ENCODE results near the gene PLXNA2.

The PLXNA2 gene

GRCh38 chr1:208265122-208265469, 20.9 kb upstream of the PLXNA2 start:
- no peaks in the 10 kb centered on the region for H3K36me3 ChIP-seq (ENCODE audit: control insufficient read depth, insufficient read depth, low read length)
- H3K27ac ChIP-seq (ENCODE audit: low read depth, low read length), result no peak overlapping the region
- H3K4me1 ChIP-seq (ENCODE audit: control insufficient read depth, insufficient read depth, low read length), result peaks cover 20% of the 10 kb centered on the region; the same call in 1 of the 2 replicates
- no peak overlapping the region for H3K9ac ChIP-seq (ENCODE audit: low read length)
- H3K9me3 ChIP-seq (ENCODE audit: control insufficient read depth, insufficient read depth, low read depth, low read length), result 0 out of 2 replicates have a peak, but pooled peaks cover 6% of the 10 kb centered on the region
- 0 out of 2 replicates have a peak, but pooled peaks cover 4% of the 10 kb centered on the region for H3K27me3 ChIP-seq (ENCODE audit: control insufficient read depth, insufficient read depth, low read length)
- H3K4me3 ChIP-seq (ENCODE audit: low read depth, low read length), result no peak overlapping the region

- H3K4me3 ChIP-seq (ENCODE audit: low read depth, low read length), result no peak overlapping the region
- H3K27ac ChIP-seq (ENCODE audit: low read depth, low read length), result no peak overlapping the region
- peaks cover 15% of the 10 kb centered on the region; the same call in 1 of the 2 replicates for H3K4me1 ChIP-seq (ENCODE audit: control insufficient read depth, insufficient read depth, low read length)
- H3K9ac ChIP-seq (ENCODE audit: low read length), result no peak overlapping the region
- H3K36me3 ChIP-seq (ENCODE audit: control insufficient read depth, insufficient read depth, low read length), result no peaks in the 10 kb centered on the region
- 0 out of 2 replicates have a peak, but pooled peaks cover 6% of the 10 kb centered on the region for H3K9me3 ChIP-seq (ENCODE audit: control insufficient read depth, insufficient read depth, low read depth, low read length)
- 0 out of 2 replicates have a peak, but pooled peaks cover 4% of the 10 kb centered on the region for H3K27me3 ChIP-seq (ENCODE audit: control insufficient read depth, insufficient read depth, low read length)
These were observed 20.4 kb upstream of the PLXNA2 start for GRCh38 chr1:208264469-208265121.

GRCh38 chr1:208261874-208262273, 17.7 kb upstream of the PLXNA2 start:
- no peak overlapping the region for H3K27ac ChIP-seq (ENCODE audit: low read depth, low read length)
- no peaks in the 10 kb centered on the region for H3K36me3 ChIP-seq (ENCODE audit: control insufficient read depth, insufficient read depth, low read length)
- H3K9ac ChIP-seq (ENCODE audit: low read length), result no peak overlapping the region
- peaks cover under 1% of the 10 kb centered on the region; the same call in 1 of the 2 replicates for H3K27me3 ChIP-seq (ENCODE audit: control insufficient read depth, insufficient read depth, low read length)
- no peak overlapping the region for H3K4me3 ChIP-seq (ENCODE audit: low read depth, low read length)
- 0 out of 2 replicates have a peak, but pooled peaks cover 6% of the 10 kb centered on the region for H3K9me3 ChIP-seq (ENCODE audit: control insufficient read depth, insufficient read depth, low read depth, low read length)
- peaks cover 5% of the 10 kb centered on the region; the same call in 1 of the 2 replicates for H3K4me1 ChIP-seq (ENCODE audit: control insufficient read depth, insufficient read depth, low read length)

GRCh38 chr1:208258277-208258676, 14.1 kb upstream of the PLXNA2 start:
- Histone ChIP-seq H3K9ac (ENCODE audit: low read length) (no peak overlapping the region), H3K4me1 (ENCODE audit: control insufficient read depth, insufficient read depth, low read length) (peaks cover 16% of the 10 kb centered on the region), H3K27ac (ENCODE audit: low read depth, low read length) (no peak overlapping the region), H3K4me3 (ENCODE audit: low read depth, low read length) (no peak overlapping the region), H3K9me3 (ENCODE audit: control insufficient read depth, insufficient read depth, low read depth, low read length) (0 out of 2 replicates have a peak, but pooled peaks cover 6% of the 10 kb centered on the region), H3K36me3 (ENCODE audit: control insufficient read depth, insufficient read depth, low read length) (no peaks in the 10 kb centered on the region), H3K27me3 (ENCODE audit: control insufficient read depth, insufficient read depth, low read length) (peaks cover 14% of the 10 kb centered on the region; the same call in 1 of the 2 replicates)

GRCh38 chr1:208257351-208257750, 13.2 kb upstream of the PLXNA2 start:
- H3K4me3 ChIP-seq (ENCODE audit: low read depth, low read length), result no peak overlapping the region
- peaks cover 14% of the 10 kb centered on the region; the same call in 1 of the 2 replicates for H3K27me3 ChIP-seq (ENCODE audit: control insufficient read depth, insufficient read depth, low read length)
- 0 out of 2 replicates have a peak, but pooled peaks cover 6% of the 10 kb centered on the region for H3K9me3 ChIP-seq (ENCODE audit: control insufficient read depth, insufficient read depth, low read depth, low read length)
- peaks cover 24% of the 10 kb centered on the region for H3K4me1 ChIP-seq (ENCODE audit: control insufficient read depth, insufficient read depth, low read length)
- H3K36me3 ChIP-seq (ENCODE audit: control insufficient read depth, insufficient read depth, low read length), result no peaks in the 10 kb centered on the region
- H3K27ac ChIP-seq (ENCODE audit: low read depth, low read length), result no peak overlapping the region
- no peak overlapping the region for H3K9ac ChIP-seq (ENCODE audit: low read length)

- H3K27ac ChIP-seq (ENCODE audit: low read depth, low read length), result no peak overlapping the region
- no peak overlapping the region for H3K9ac ChIP-seq (ENCODE audit: low read length)
- H3K36me3 ChIP-seq (ENCODE audit: control insufficient read depth, insufficient read depth, low read length), result no peaks in the 10 kb centered on the region
- no peak overlapping the region for H3K4me3 ChIP-seq (ENCODE audit: low read depth, low read length)
- peaks cover 28% of the 10 kb centered on the region for H3K4me1 ChIP-seq (ENCODE audit: control insufficient read depth, insufficient read depth, low read length)
- H3K27me3 ChIP-seq (ENCODE audit: control insufficient read depth, insufficient read depth, low read length), result peaks cover 14% of the 10 kb centered on the region; the same call in 1 of the 2 replicates
- H3K9me3 ChIP-seq (ENCODE audit: control insufficient read depth, insufficient read depth, low read depth, low read length), result 0 out of 2 replicates have a peak, but pooled peaks cover 6% of the 10 kb centered on the region
These were observed 12.4 kb upstream of the PLXNA2 start for GRCh38 chr1:208256556-208256955.

- Histone ChIP-seq H3K36me3 (ENCODE audit: control insufficient read depth, insufficient read depth, low read length) (no peaks in the 10 kb centered on the region), H3K9me3 (ENCODE audit: control insufficient read depth, insufficient read depth, low read depth, low read length) (0 out of 2 replicates have a peak, but pooled peaks cover 4% of the 10 kb centered on the region), H3K27ac (ENCODE audit: low read depth, low read length) (no peak overlapping the region), H3K4me3 (ENCODE audit: low read depth, low read length) (no peak overlapping the region), H3K9ac (ENCODE audit: low read length) (no peak overlapping the region), H3K4me1 (ENCODE audit: control insufficient read depth, insufficient read depth, low read length) (peaks cover 28% of the 10 kb centered on the region), H3K27me3 (ENCODE audit: control insufficient read depth, insufficient read depth, low read length) (peaks cover 14% of the 10 kb centered on the region; the same call in 1 of the 2 replicates)
These were observed 11.9 kb upstream of the PLXNA2 start for GRCh38 chr1:208256091-208256490.

GRCh38 chr1:208254862-208255261, 10.7 kb upstream of the PLXNA2 start:
- H3K9ac ChIP-seq (ENCODE audit: low read length), result no peak overlapping the region
- H3K4me3 ChIP-seq (ENCODE audit: low read depth, low read length), result no peak overlapping the region
- H3K9me3 ChIP-seq (ENCODE audit: control insufficient read depth, insufficient read depth, low read depth, low read length), result no peaks in the 10 kb centered on the region
- no peaks in the 10 kb centered on the region for H3K36me3 ChIP-seq (ENCODE audit: control insufficient read depth, insufficient read depth, low read length)
- peaks cover 14% of the 10 kb centered on the region; the same call in 1 of the 2 replicates for H3K27me3 ChIP-seq (ENCODE audit: control insufficient read depth, insufficient read depth, low read length)
- peaks cover 28% of the 10 kb centered on the region for H3K4me1 ChIP-seq (ENCODE audit: control insufficient read depth, insufficient read depth, low read length)
- no peak overlapping the region for H3K27ac ChIP-seq (ENCODE audit: low read depth, low read length)

- H3K4me1 ChIP-seq (ENCODE audit: control insufficient read depth, insufficient read depth, low read length), result peaks cover 28% of the 10 kb centered on the region
- H3K9me3 ChIP-seq (ENCODE audit: control insufficient read depth, insufficient read depth, low read depth, low read length), result no peaks in the 10 kb centered on the region
- no peaks in the 10 kb centered on the region for H3K36me3 ChIP-seq (ENCODE audit: control insufficient read depth, insufficient read depth, low read length)
- no peak overlapping the region for H3K9ac ChIP-seq (ENCODE audit: low read length)
- H3K4me3 ChIP-seq (ENCODE audit: low read depth, low read length), result no peak overlapping the region
- H3K27ac ChIP-seq (ENCODE audit: low read depth, low read length), result no peak overlapping the region
- peaks cover 14% of the 10 kb centered on the region; the same call in 1 of the 2 replicates for H3K27me3 ChIP-seq (ENCODE audit: control insufficient read depth, insufficient read depth, low read length)
These were observed 10.2 kb upstream of the PLXNA2 start for GRCh38 chr1:208254376-208254775.

- Histone ChIP-seq H3K4me1 (ENCODE audit: control insufficient read depth, insufficient read depth, low read length) (peaks cover 30% of the 10 kb centered on the region), H3K27ac (ENCODE audit: low read depth, low read length) (no peak overlapping the region), H3K4me3 (ENCODE audit: low read depth, low read length) (no peak overlapping the region), H3K27me3 (ENCODE audit: control insufficient read depth, insufficient read depth, low read length) (peaks cover 14% of the 10 kb centered on the region; the same call in 1 of the 2 replicates), H3K9ac (ENCODE audit: low read length) (no peak overlapping the region), H3K36me3 (ENCODE audit: control insufficient read depth, insufficient read depth, low read length) (no peaks in the 10 kb centered on the region), H3K9me3 (ENCODE audit: control insufficient read depth, insufficient read depth, low read depth, low read length) (no peaks in the 10 kb centered on the region)
These were observed 8.8 kb upstream of the PLXNA2 start for GRCh38 chr1:208252836-208253576.

All from HUES6 (cell line).